Endodermal cell (in vitro differentiated cells): Measurements from ENCODE around the gene MTA1. TPM values are rescaled to one million over a fixed set of nuclear protein-coding genes. Genes with fewer than 3 reads are reported as not detected.

Experiments
- DNase-seq: peaks from one replicate; pipeline ENCODE4 v3.0.0-alpha.2; 2017
- H3K27ac ChIP-seq: 2 replicates; pipeline ENCODE4 v1.5.1; 2013; ENCODE audit warnings: mild to moderate bottlenecking, low read depth, low read length, moderate library complexity
- H3K27me3 ChIP-seq: 2 replicates; pipeline ENCODE4 v1.6.1; 2013; ENCODE audit warnings: mild to moderate bottlenecking, low read length, moderate library complexity; ENCODE audit not compliant: insufficient read depth, control insufficient read depth, poor library complexity, severe bottlenecking
- H3K36me3 ChIP-seq: 2 replicates; pipeline ENCODE4 v1.7.0; 2013; ENCODE audit warnings: mild to moderate bottlenecking, low read length, moderate library complexity; ENCODE audit not compliant: control insufficient read depth, insufficient read depth
- H3K4me1 ChIP-seq: one replicate; pipeline ENCODE4 v1.7.0; 2013; ENCODE audit warnings: low read length; ENCODE audit not compliant: control insufficient read depth, insufficient read depth
- H3K4me3 ChIP-seq: 2 replicates; pipeline ENCODE4 v1.5.1; 2013; ENCODE audit warnings: mild to moderate bottlenecking, low read length, moderate library complexity
- H3K9ac ChIP-seq: 2 replicates; pipeline ENCODE4 v1.6.1; 2013; ENCODE audit warnings: mild to moderate bottlenecking, low read length, moderate library complexity; ENCODE audit not compliant: poor library complexity, severe bottlenecking; ENCODE audit errors: extremely low read depth
- H3K9me3 ChIP-seq: 2 replicates; pipeline ENCODE4 v1.6.1; 2013; ENCODE audit warnings: mild to moderate bottlenecking, low read length, moderate library complexity; ENCODE audit not compliant: control insufficient read depth
- H3K27ac Mint-ChIP-seq: 2 replicates; pipeline ENCODE4 v1.8.0; 2020; ENCODE audit warnings: mixed read lengths
- H3K27me3 Mint-ChIP-seq: 2 replicates; pipeline ENCODE4 v1.8.0; 2021; ENCODE audit warnings: mild to moderate bottlenecking, mixed read lengths; ENCODE audit not compliant: insufficient read depth
- H3K36me3 Mint-ChIP-seq: 2 replicates; pipeline ENCODE4 v1.8.0; 2020; ENCODE audit warnings: low read depth, mixed read lengths
- H3K4me1 Mint-ChIP-seq: 2 replicates; pipeline ENCODE4 v1.8.0; 2020; ENCODE audit warnings: mixed read lengths
- H3K4me3 Mint-ChIP-seq: 2 replicates; pipeline ENCODE4 v1.8.0; 2020; ENCODE audit warnings: mild to moderate bottlenecking, moderate library complexity, mixed read lengths
- H3K9me3 Mint-ChIP-seq: 2 replicates; pipeline ENCODE4 v1.8.0; 2020; ENCODE audit warnings: mild to moderate bottlenecking, mixed read lengths
- CTCF ChIP-seq: fragments of 200-600 bp; sonication (generic); conservative IDR thresholded peaks from 2 replicates; pipeline ENCODE4 v1.5.0; 2021; ENCODE audit warnings: antibody characterized with exemption, mild to moderate bottlenecking
- WGBS, 2 experiments: methylation state at CpG; one replicate each; pipeline versions ENCODE4 v1.1.5 to v1.1.7; 2013; ENCODE audit warnings: missing lambda C conversion rate in 2 of 2, mixed read lengths in 1 of 2; ENCODE audit not compliant: insufficient coverage in 1 of 2, insufficient read length in 1 of 2; 5-methylcytosine and 5-hydroxymethylcytosine counted together
- total RNA-seq, 2 donors: library from RNA; stranded (reverse); fragmentation: NEBNext Ultra II Directional in 1 of 2; extraction: Animal tissue kit (Norgen Biotek cat#: 25700) in 1 of 2; gene quantifications; 2 replicates in 1 of 2; 3 replicates in 1 of 2; pipeline ENCODE4 v1.2.1, GENCODE V29; 2021

Gene MTA1
- total RNA-seq, 2 donors from 2014 or later = 245 to 246 TPM

- WGBS, 2 experiments = 94 to 96% methylated on average over 10 to 15 of the region's 15 CpGs
- Histone ChIP-seq H3K9ac (no peak overlapping the region), H3K36me3 (peaks cover 30% of the 10 kb centered on the region), H3K4me3 (no peak overlapping the region), H3K4me1 (no peaks in the 10 kb centered on the region), H3K27ac (no peak overlapping the region), H3K9me3 (no peaks in the 10 kb centered on the region), H3K27me3 (no peaks in the 10 kb centered on the region)
- H3K27ac Mint-ChIP-seq = no peak overlapping the region
- no peaks in the 10 kb centered on the region for H3K27me3 Mint-ChIP-seq
- peaks cover 35% of the 10 kb centered on the region for H3K36me3 Mint-ChIP-seq
- H3K4me3 Mint-ChIP-seq = no peak overlapping the region
- H3K9me3 Mint-ChIP-seq = no peaks in the 10 kb centered on the region
- H3K4me1 Mint-ChIP-seq = no peaks in the 10 kb centered on the region
- DNase-seq = no peak
- no peak for TF ChIP-seq CTCF
Measured at GRCh38 chr14:105440554-105440900, 20.9 kb downstream of the MTA1 start.

GRCh38 chr14:105440992-105441391, 21.4 kb downstream of the MTA1 start:
- Mint-ChIP-seq H3K4me3 (no peak overlapping the region), H3K4me1 (no peaks in the 10 kb centered on the region), H3K27me3 (no peaks in the 10 kb centered on the region), H3K9me3 (no peaks in the 10 kb centered on the region), H3K36me3 (peaks cover 32% of the 10 kb centered on the region), H3K27ac (no peak overlapping the region)
- no peak for TF ChIP-seq CTCF
- WGBS, 2 experiments = 97 to 100% methylated on average over 8 to 9 of the region's 9 CpGs
- no peaks in the 10 kb centered on the region for H3K9me3 ChIP-seq
- no peak overlapping the region for H3K4me3 ChIP-seq
- H3K9ac ChIP-seq = no peak overlapping the region
- H3K4me1 ChIP-seq = no peaks in the 10 kb centered on the region
- no peaks in the 10 kb centered on the region for H3K27me3 ChIP-seq
- H3K36me3 ChIP-seq = peaks cover 30% of the 10 kb centered on the region
- DNase-seq = no peak
- no peak overlapping the region for H3K27ac ChIP-seq

GRCh38 chr14:105442125-105442524, 22.5 kb downstream of the MTA1 start:
- Histone ChIP-seq H3K4me1 (no peaks in the 10 kb centered on the region), H3K9me3 (no peaks in the 10 kb centered on the region), H3K9ac (no peak overlapping the region), H3K27ac (no peak overlapping the region), H3K27me3 (no peaks in the 10 kb centered on the region), H3K4me3 (no peak overlapping the region), H3K36me3 (peaks cover 25% of the 10 kb centered on the region)
- H3K36me3 Mint-ChIP-seq = peaks cover 24% of the 10 kb centered on the region
- 83 to 85% methylated on average over 16 to 17 of the region's 17 CpGs for WGBS, 2 experiments
- no peaks in the 10 kb centered on the region for H3K9me3 Mint-ChIP-seq
- H3K4me1 Mint-ChIP-seq = no peaks in the 10 kb centered on the region
- no peak overlapping the region for H3K4me3 Mint-ChIP-seq
- TF ChIP-seq CTCF = no peak
- H3K27me3 Mint-ChIP-seq = no peaks in the 10 kb centered on the region
- DNase-seq = no peak
- no peak overlapping the region for H3K27ac Mint-ChIP-seq
